HepG2 (cell line): ENCODE results near the gene ARHGAP12. TPM values are rescaled to one million over a fixed set of nuclear protein-coding genes. Genes with fewer than 3 reads are reported as not detected.

Experiments used
- ELF1 ChIP-seq: sonication (generic); formaldehyde crosslinking; IDR thresholded peaks from 2 replicates; pipeline ENCODE4 v1.4.0; 2020; ENCODE audit warnings: missing genetic modification reagents
- FOXC1 ChIP-seq: sonication (generic); formaldehyde crosslinking; IDR thresholded peaks from 2 replicates; pipeline ENCODE4 v1.8.0; 2022; ENCODE audit warnings: mild to moderate bottlenecking, missing genetic modification reagents, borderline replicate concordance
- FOXO1 ChIP-seq: sonication (generic); formaldehyde crosslinking; IDR thresholded peaks from 2 replicates; pipeline ENCODE4 v1.4.0; 2020; ENCODE audit warnings: missing genetic modification reagents
- HNF4A ChIP-seq: sonication (generic); formaldehyde crosslinking; IDR thresholded peaks from 2 replicates; pipeline ENCODE4 v1.4.0; 2020; ENCODE audit warnings: missing genetic modification reagents
- IRX3 ChIP-seq: sonication (generic); formaldehyde crosslinking; IDR thresholded peaks from 2 replicates; pipeline ENCODE4 v1.8.1; 2023; ENCODE audit warnings: mild to moderate bottlenecking, low read depth, missing genetic modification reagents, borderline replicate concordance
- MAFF ChIP-seq: IDR thresholded peaks from 2 replicates; pipeline ENCODE4 v1.6.1; 2011; ENCODE audit warnings: low read depth, low read length, improper control_type of control experiment
- MBD4 ChIP-seq: IDR thresholded peaks from 2 replicates; pipeline ENCODE4 v1.6.1; 2012; ENCODE audit warnings: low read length, inconsistent platforms, borderline replicate concordance
- MEF2D ChIP-seq: sonication (generic); formaldehyde crosslinking; IDR thresholded peaks from 2 replicates; pipeline ENCODE4 v1.5.1; 2020; ENCODE audit warnings: mild to moderate bottlenecking, missing genetic modification reagents
- ONECUT2 ChIP-seq: sonication (generic); formaldehyde crosslinking; IDR thresholded peaks from 2 replicates; pipeline ENCODE4 v1.4.0; 2020; ENCODE audit warnings: missing genetic modification reagents
- PHB2 ChIP-seq: fragments of 450-650 bp; IDR thresholded peaks from 2 replicates; pipeline ENCODE4 v1.6.1; 2018; ENCODE audit not compliant: partially characterized antibody
- RBFOX2 ChIP-seq: fragments of 200-400 bp; formaldehyde crosslinking; IDR thresholded peaks from 2 replicates; pipeline ENCODE4 v1.6.1; 2017; ENCODE audit warnings: low read depth, mild to moderate bottlenecking, low read length
- TAF1 ChIP-seq: sonication (generic); formaldehyde crosslinking; IDR thresholded peaks from 2 replicates; pipeline ENCODE4 v1.4.0; 2020; ENCODE audit warnings: missing genetic modification reagents
- TCF12 ChIP-seq, 2 experiments: fragments of 450-650 bp in 1 of 2; sonication (generic) in 1 of 2; formaldehyde crosslinking in 1 of 2; IDR thresholded peaks; 2 replicates each; pipeline versions ENCODE4 v1.6.1 to v1.8.0; 2017 to 2022; ENCODE audit warnings: antibody characterized with exemption in 1 of 2, mild to moderate bottlenecking in 1 of 2, missing genetic modification reagents in 1 of 2, moderate library complexity in 1 of 2
- TEAD2 ChIP-seq: sonication (generic); formaldehyde crosslinking; IDR thresholded peaks from 2 replicates; pipeline ENCODE4 v1.9.0; 2021; ENCODE audit warnings: missing genetic modification reagents
- TGIF2 ChIP-seq: IDR thresholded peaks from 2 replicates; pipeline ENCODE4 v1.6.1; 2016; ENCODE audit warnings: control low read depth, missing compliant biosample characterization
- ZNF138 ChIP-seq: sonication (generic); formaldehyde crosslinking; IDR thresholded peaks from 2 replicates; pipeline ENCODE4 v1.5.0; 2020; ENCODE audit warnings: mild to moderate bottlenecking, low read depth, missing genetic modification reagents
- ZNF17 ChIP-seq: sonication (generic); formaldehyde crosslinking; IDR thresholded peaks from 2 replicates; pipeline ENCODE4 v1.5.0; 2020; ENCODE audit warnings: mild to moderate bottlenecking, missing genetic modification reagents
- ZNF234 ChIP-seq: sonication (generic); formaldehyde crosslinking; conservative IDR thresholded peaks from 2 replicates; pipeline ENCODE4 v1.5.1; 2020; ENCODE audit warnings: mild to moderate bottlenecking, missing genetic modification reagents
- ZNF251 ChIP-seq: sonication (generic); formaldehyde crosslinking; IDR thresholded peaks from 2 replicates; pipeline ENCODE4 v1.9.0; 2021; ENCODE audit warnings: mild to moderate bottlenecking, missing genetic modification reagents
- ZSCAN21 ChIP-seq: sonication (generic); formaldehyde crosslinking; IDR thresholded peaks from 2 replicates; pipeline ENCODE4 v1.8.0; 2022; ENCODE audit warnings: mild to moderate bottlenecking, missing genetic modification reagents, moderate library complexity, borderline replicate concordance
- polyA plus RNA-seq, 8 experiments: library from polyadenylated mRNA; depleted of rRNA in 3 of 8; stranded (reverse) in 7 of 8; unstranded in 1 of 8; fragments of >200 nt; fragmentation: Illumina TruSeq in 4 of 8; extraction: Trizol in 4 of 8; gene quantifications; 2 replicates each; pipeline versions ENCODE4 v1.2.1 to v1.2.3, GENCODE V29; 2011 to 2016; ENCODE audit warnings: low read depth in 4 of 8, missing spikeins in 1 of 8, mixed read lengths in 1 of 8; ENCODE audit not compliant: insufficient read depth in 1 of 8
- total RNA-seq, 5 experiments: library from RNA; depleted of rRNA; stranded (reverse); fragments of >200 nt; fragmentation: Illumina TruSeq; extraction: Trizol; gene quantifications; 2 replicates each; pipeline ENCODE4 v1.2.3, GENCODE V29; 2016; ENCODE audit warnings: low read depth in 1 of 5
- TF ChIP-seq, protein P1 (sequence below): sonication (generic); formaldehyde crosslinking; IDR thresholded peaks from 2 replicates; pipeline ENCODE4 v1.8.1; 2022; ENCODE audit warnings: mild to moderate bottlenecking, missing genetic modification reagents
- TF ChIP-seq, protein P2 (sequence below): sonication (generic); formaldehyde crosslinking; IDR thresholded peaks from 2 replicates; pipeline ENCODE4 v1.8.1; 2023; ENCODE audit warnings: mild to moderate bottlenecking, missing genetic modification reagents
- TF ChIP-seq, protein P3 (sequence below): sonication (generic); formaldehyde crosslinking; IDR thresholded peaks from 2 replicates; pipeline ENCODE4 v1.5.0; 2020; ENCODE audit warnings: missing genetic modification reagents
- TF ChIP-seq, protein P4 (sequence below): sonication (generic); formaldehyde crosslinking; IDR thresholded peaks from 2 replicates; pipeline ENCODE4; 2020; ENCODE audit warnings: missing genetic modification reagents, mild to moderate bottlenecking, borderline replicate concordance
- TF ChIP-seq, protein P5 (sequence below): sonication (generic); formaldehyde crosslinking; IDR thresholded peaks from 2 replicates; pipeline ENCODE4 v1.4.0; 2020; ENCODE audit warnings: mild to moderate bottlenecking, missing genetic modification reagents

The ARHGAP12 gene
- total and polyA plus RNA-seq, 2 of the 13 experiments (the other 11 are each of a cell fraction or from before 2014, with no cell fraction given), result 25.0 to 54.6 TPM

DNA sequence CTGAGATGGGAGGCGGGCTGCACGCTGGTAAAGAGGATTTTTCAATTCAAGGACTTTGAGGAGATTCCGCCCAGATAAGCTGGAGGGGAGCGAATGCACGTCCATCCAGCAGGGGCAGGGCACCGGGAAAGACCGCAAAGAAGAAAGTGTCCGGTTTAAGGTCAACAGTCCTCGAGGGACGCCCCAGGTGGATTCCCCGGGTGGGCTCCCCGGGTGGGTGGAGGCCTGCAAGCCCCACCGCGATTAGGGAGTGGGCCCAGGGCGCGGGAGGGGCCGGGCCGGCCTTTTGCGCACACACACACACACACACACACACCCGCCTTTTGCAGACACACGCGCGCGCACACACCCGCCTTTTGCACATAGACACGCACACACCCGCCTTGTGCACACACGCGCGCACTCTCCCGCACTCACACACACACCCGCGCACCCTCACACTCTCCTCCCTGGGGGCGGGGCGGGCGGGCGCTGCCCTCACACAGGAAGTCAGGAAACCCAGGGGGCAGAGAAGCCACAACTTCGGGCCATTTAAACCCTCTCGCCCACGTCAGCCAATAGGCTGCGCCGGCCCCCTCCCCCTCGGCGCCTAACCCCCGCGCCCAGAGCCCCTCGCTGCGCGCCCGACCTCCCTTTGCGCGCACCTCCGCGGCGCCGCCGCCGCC, 615 bp downstream of the ARHGAP12 start (continued):
- TF ChIP-seq ZNF251 (no peak), ONECUT2 (no peak), HNF4A (CRISPR knock-in tag) (no peak), RBFOX2 (peak; percentile 1; the same call in 1 of the 2 replicates), TAF1 (CRISPR knock-in tag) (no peak), FOXC1 (no peak), FOXO1 (CRISPR knock-in tag) (no peak), TGIF2 (CRISPR knock-in tag) (no peak), MEF2D (CRISPR knock-in tag) (no peak), ZSCAN21 (CRISPR knock-in tag) (peak; percentile 66; the same call in 1 of the 2 replicates), IRX3 (peak; percentile 74; the same call in 1 of the 2 replicates), ZNF138 (CRISPR knock-in tag) (no peak), ZNF17 (CRISPR knock-in tag) (no peak), ZNF234 (CRISPR knock-in tag) (no peak), PHB2 (no peak), TEAD2 (CRISPR knock-in tag) (no peak), TCF12 (IDR thresholded peaks at IDR 0.05) (no peak), TCF12 (CRISPR knock-in tag; IDR thresholded peaks at IDR 0.05) (no peak), MAFF (no peak), ELF1 (CRISPR knock-in tag) (no peak), MBD4 (no peak)
- TF ChIP-seq, protein P1, sequence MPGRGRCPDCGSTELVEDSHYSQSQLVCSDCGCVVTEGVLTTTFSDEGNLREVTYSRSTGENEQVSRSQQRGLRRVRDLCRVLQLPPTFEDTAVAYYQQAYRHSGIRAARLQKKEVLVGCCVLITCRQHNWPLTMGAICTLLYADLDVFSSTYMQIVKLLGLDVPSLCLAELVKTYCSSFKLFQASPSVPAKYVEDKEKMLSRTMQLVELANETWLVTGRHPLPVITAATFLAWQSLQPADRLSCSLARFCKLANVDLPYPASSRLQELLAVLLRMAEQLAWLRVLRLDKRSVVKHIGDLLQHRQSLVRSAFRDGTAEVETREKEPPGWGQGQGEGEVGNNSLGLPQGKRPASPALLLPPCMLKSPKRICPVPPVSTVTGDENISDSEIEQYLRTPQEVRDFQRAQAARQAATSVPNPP (CRISPR knock-in tag), result no peak
- TF ChIP-seq, protein P2, sequence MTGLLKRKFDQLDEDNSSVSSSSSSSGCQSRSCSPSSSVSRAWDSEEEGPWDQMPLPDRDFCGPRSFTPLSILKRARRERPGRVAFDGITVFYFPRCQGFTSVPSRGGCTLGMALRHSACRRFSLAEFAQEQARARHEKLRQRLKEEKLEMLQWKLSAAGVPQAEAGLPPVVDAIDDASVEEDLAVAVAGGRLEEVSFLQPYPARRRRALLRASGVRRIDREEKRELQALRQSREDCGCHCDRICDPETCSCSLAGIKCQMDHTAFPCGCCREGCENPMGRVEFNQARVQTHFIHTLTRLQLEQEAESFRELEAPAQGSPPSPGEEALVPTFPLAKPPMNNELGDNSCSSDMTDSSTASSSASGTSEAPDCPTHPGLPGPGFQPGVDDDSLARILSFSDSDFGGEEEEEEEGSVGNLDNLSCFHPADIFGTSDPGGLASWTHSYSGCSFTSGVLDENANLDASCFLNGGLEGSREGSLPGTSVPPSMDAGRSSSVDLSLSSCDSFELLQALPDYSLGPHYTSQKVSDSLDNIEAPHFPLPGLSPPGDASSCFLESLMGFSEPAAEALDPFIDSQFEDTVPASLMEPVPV, result no peak
- TF ChIP-seq, protein P3, sequence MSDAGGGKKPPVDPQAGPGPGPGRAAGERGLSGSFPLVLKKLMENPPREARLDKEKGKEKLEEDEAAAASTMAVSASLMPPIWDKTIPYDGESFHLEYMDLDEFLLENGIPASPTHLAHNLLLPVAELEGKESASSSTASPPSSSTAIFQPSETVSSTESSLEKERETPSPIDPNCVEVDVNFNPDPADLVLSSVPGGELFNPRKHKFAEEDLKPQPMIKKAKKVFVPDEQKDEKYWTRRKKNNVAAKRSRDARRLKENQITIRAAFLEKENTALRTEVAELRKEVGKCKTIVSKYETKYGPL (CRISPR knock-in tag), result no peak
- TF ChIP-seq, protein P4, sequence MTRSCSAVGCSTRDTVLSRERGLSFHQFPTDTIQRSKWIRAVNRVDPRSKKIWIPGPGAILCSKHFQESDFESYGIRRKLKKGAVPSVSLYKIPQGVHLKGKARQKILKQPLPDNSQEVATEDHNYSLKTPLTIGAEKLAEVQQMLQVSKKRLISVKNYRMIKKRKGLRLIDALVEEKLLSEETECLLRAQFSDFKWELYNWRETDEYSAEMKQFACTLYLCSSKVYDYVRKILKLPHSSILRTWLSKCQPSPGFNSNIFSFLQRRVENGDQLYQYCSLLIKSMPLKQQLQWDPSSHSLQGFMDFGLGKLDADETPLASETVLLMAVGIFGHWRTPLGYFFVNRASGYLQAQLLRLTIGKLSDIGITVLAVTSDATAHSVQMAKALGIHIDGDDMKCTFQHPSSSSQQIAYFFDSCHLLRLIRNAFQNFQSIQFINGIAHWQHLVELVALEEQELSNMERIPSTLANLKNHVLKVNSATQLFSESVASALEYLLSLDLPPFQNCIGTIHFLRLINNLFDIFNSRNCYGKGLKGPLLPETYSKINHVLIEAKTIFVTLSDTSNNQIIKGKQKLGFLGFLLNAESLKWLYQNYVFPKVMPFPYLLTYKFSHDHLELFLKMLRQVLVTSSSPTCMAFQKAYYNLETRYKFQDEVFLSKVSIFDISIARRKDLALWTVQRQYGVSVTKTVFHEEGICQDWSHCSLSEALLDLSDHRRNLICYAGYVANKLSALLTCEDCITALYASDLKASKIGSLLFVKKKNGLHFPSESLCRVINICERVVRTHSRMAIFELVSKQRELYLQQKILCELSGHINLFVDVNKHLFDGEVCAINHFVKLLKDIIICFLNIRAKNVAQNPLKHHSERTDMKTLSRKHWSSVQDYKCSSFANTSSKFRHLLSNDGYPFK (CRISPR knock-in tag), result no peak
- TF ChIP-seq, protein P5, sequence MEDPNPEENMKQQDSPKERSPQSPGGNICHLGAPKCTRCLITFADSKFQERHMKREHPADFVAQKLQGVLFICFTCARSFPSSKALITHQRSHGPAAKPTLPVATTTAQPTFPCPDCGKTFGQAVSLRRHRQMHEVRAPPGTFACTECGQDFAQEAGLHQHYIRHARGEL (CRISPR knock-in tag), result no peak
